Kidney (tissue), 14 donors: ENCODE results near the gene TBC1D32. TPM values are rescaled to one million over a fixed set of nuclear protein-coding genes. Genes with fewer than 3 reads are reported as not detected.
A peak's percentile ranks its signal among the peaks of the same experiment; 100 is the strongest.

Experiments used
- DNase-seq, 5 donors: peaks; one replicate each; pipeline ENCODE4 v3.0.0-alpha.2; 2013 to 2020
- FAIRE-seq: peaks from 2 replicates; lab custom pipeline; 2012; peaks lifted over from hg19 to GRCh38; lab: Jason Lieb, UNC
- H3K27ac ChIP-seq, 2 donors: one replicate each; pipeline ENCODE4 v1.7.0; 2013; ENCODE audit warnings: low read depth in 2 of 2, low read length in 2 of 2, inconsistent platforms in 1 of 2
- H3K27me3 ChIP-seq: one replicate; pipeline ENCODE4 v1.7.1; 2013; ENCODE audit warnings: low read length, inconsistent platforms; ENCODE audit not compliant: control insufficient read depth, insufficient read depth
- H3K36me3 ChIP-seq, 3 donors: one replicate each; pipeline versions ENCODE4 v1.7.0 to v1.7.1; 2013; ENCODE audit warnings: low read length in 3 of 3, control low read depth in 1 of 3, inconsistent platforms in 1 of 3; ENCODE audit not compliant: insufficient read depth in 3 of 3, control insufficient read depth in 2 of 3
- H3K4me1 ChIP-seq, 3 donors: one replicate each; pipeline versions ENCODE4 v1.7.0 to v1.7.1; 2013; ENCODE audit warnings: low read length in 3 of 3, inconsistent platforms in 1 of 3, low read depth in 1 of 3; ENCODE audit not compliant: control insufficient read depth in 2 of 3, insufficient read depth in 2 of 3
- H3K4me3 ChIP-seq, 3 donors: one replicate each; pipeline versions ENCODE4 v1.7.0 to v1.8.1; 2013; ENCODE audit warnings: low read length in 3 of 3, control low read depth in 1 of 3, inconsistent platforms in 1 of 3
- H3K9ac ChIP-seq, 3 donors: one replicate each; pipeline versions ENCODE4 v1.7.0 to v1.7.1; 2013; ENCODE audit warnings: low read length in 3 of 3, control low read depth in 1 of 3, inconsistent platforms in 1 of 3
- H3K9me3 ChIP-seq, 3 donors: one replicate each; pipeline versions ENCODE4 v1.7.0 to v1.7.1; 2013; ENCODE audit warnings: low read length in 3 of 3, control low read depth in 1 of 3, inconsistent platforms in 1 of 3; ENCODE audit not compliant: control insufficient read depth in 2 of 3, insufficient read depth in 1 of 3
- intact Hi-C: fragments of 100-400 bp; cut with DNase I; formaldehyde crosslinking; loops from one replicate; pipeline ENCODE4 v1.11.1; 2022
- polyA plus RNA-seq: library from polyadenylated mRNA; stranded (reverse); fragments of 350-450 nt; fragmentation: Illumina TruSeq; extraction: RNeasy Lipid Tissue Mini Kit (QIAGEN cat#74804); gene quantifications from one replicate; pipeline ENCODE4 v1.2.3, GENCODE V29; 2014; ENCODE audit warnings: low read depth, low replicate concordance; ENCODE audit not compliant: insufficient read depth
- total RNA-seq: library from RNA; stranded (reverse); fragmentation: NEBNext Ultra II Directional; extraction: Animal tissue kit (Norgen Biotek cat#: 25700); gene quantifications from one replicate; pipeline ENCODE4 v1.2.1, GENCODE V29; 2021
- TF ChIP-seq, protein P1 (sequence below): IDR thresholded peaks from 3 replicates; pipeline ENCODE4 v1.5.1; 2012; ENCODE audit warnings: mild to moderate bottlenecking, moderate library complexity, borderline replicate concordance; ENCODE audit not compliant: insufficient read depth; ENCODE audit errors: extremely low read depth
- donor health status: control.
- donor health status: control.
- donor health status: control.
- donor health status: control.
- donor health status: control.
- donor health status: DM: yes; HTN: yes; CAD: no.
- donor health status: Normal renal cell carcinoma (clear cell type).

Gene TBC1D32
- total and polyA plus RNA-seq, 2 donors from 2014 or later = 1.9 to 12.4 TPM

DNA sequence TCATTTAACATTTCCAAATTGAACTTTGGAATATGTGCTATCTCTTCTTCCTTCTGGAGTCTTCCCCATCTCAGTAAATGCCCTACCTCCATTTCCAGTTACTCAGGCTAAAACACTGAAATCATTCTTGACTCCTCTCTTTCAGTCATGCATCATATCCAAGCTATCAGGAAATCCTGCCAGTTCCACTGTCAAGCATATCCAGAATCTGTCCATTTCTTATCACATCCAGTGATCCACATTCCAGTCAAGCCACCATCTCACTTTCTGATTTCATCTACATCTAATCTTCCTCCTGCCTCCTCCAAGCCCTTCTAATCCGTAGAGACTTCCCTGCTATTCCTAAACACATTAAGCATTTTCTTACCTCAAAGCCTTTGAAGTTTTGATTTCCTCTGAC, 15.3 kb upstream of the TBC1D32 start:
- intact Hi-C loops = no loop called here
- FAIRE-seq (no peak), DNase-seq (no peak)
- Histone ChIP-seq H3K4me1 (no peaks in the 10 kb centered on the region), H3K36me3 (no peaks in the 10 kb centered on the region), H3K27ac (no peak overlapping the region), H3K27me3 (no peaks in the 10 kb centered on the region), H3K4me3 (no peak overlapping the region), H3K9ac (no peak overlapping the region), H3K9me3 (no peaks in the 10 kb centered on the region)
- TF ChIP-seq, protein P1, sequence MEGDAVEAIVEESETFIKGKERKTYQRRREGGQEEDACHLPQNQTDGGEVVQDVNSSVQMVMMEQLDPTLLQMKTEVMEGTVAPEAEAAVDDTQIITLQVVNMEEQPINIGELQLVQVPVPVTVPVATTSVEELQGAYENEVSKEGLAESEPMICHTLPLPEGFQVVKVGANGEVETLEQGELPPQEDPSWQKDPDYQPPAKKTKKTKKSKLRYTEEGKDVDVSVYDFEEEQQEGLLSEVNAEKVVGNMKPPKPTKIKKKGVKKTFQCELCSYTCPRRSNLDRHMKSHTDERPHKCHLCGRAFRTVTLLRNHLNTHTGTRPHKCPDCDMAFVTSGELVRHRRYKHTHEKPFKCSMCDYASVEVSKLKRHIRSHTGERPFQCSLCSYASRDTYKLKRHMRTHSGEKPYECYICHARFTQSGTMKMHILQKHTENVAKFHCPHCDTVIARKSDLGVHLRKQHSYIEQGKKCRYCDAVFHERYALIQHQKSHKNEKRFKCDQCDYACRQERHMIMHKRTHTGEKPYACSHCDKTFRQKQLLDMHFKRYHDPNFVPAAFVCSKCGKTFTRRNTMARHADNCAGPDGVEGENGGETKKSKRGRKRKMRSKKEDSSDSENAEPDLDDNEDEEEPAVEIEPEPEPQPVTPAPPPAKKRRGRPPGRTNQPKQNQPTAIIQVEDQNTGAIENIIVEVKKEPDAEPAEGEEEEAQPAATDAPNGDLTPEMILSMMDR = no peak

DNA sequence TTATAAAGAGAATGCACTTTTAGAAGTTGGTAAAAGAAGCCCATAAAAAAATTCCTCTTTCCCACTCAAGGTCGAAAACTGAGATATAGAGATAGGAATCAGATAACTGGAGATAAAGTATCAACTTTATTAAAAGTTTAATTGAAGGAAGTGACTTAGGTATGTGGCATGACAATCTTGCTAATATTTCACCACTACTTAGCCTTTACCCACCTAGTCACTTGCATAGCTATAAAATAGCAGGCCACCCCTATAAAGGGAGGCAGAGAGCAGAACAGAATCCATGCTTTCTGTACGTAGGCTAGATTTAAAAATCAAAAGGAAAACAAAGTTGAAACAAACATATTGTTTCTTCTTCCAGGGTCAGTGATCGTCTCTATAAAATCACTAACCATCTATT, 13.2 kb upstream of the TBC1D32 start:
- Histone ChIP-seq H3K9me3 (no peaks in the 10 kb centered on the region), H3K27ac (no peak overlapping the region), H3K4me3 (no peak overlapping the region), H3K4me1 (no peaks in the 10 kb centered on the region), H3K27me3 (no peaks in the 10 kb centered on the region), H3K36me3 (no peaks in the 10 kb centered on the region), H3K9ac (no peak overlapping the region)
- TF ChIP-seq, protein P1 = no peak
- no peak for DNase-seq
- no peak for FAIRE-seq
- intact Hi-C loops = no loop called here

DNA sequence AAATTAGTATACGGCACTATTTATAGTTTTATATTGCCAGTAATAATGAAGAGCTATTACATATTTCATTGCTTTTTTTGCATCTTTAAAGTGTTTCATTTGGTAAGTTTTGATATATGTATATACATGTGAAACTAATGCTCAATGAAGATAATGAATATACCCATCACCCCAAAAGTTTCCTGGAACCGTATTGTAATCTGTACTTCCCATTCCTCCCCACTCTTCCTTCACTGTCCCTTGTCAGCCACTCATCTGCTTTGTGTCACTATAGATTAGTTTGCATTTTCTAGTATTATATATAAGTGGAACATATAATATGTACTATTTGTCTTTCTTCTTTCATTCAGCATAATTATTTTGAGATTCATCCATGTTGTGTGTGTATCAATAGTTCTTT, 10.3 kb upstream of the TBC1D32 start:
- H3K27me3 ChIP-seq = no peaks in the 10 kb centered on the region
- intact Hi-C loops = no loop called here
- peaks cover 0 to under 1% (median 0%) of the 10 kb centered on the region in 3 donors for H3K4me1 ChIP-seq
- no peak for DNase-seq
- no peaks in the 10 kb centered on the region for H3K9me3 ChIP-seq
- no peaks in the 10 kb centered on the region for H3K36me3 ChIP-seq
- H3K4me3 ChIP-seq = no peak overlapping the region
- no peak overlapping the region for H3K27ac ChIP-seq
- TF ChIP-seq, protein P1 = no peak
- no peak overlapping the region for H3K9ac ChIP-seq
- no peak for FAIRE-seq

DNA sequence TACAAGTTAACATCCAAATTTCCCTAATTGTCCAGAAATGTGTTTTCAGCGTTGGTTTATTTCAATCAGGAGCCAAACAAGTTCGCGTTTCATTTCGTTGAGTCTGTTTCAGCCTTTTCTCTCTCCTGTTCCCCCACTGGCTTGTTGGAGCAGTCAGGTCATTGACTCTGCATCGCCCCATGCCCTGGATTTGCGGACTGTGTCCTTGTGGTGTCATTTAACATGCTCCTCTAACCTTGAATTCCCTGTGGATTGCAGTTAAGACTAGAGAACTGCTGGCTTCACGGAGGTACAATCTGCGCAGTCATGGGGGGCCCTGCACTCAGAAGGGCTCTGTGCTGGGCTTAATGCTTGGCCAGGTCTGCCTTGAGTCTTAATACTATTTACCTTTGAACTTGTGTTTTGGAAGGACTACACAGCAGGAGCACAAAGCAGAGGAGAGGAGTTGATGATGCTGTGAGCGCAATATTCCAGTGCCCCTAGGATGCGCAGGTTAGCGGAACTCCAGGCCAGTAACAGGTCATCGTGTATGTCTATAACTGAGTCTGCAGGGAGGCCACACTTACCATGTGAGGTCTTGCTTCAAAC, 5.5 kb upstream of the TBC1D32 start:
- H3K4me1 ChIP-seq = peaks cover 0 to 2% (median 0%) of the 10 kb centered on the region in 3 donors

More for the DNA sequence above, 5.5 kb upstream of the TBC1D32 start:
- H3K36me3 ChIP-seq = no peaks in the 10 kb centered on the region
- H3K27me3 ChIP-seq = no peaks in the 10 kb centered on the region
- H3K27ac ChIP-seq = no peak overlapping the region
- FAIRE-seq (no peak), DNase-seq (peak in 2 of 5 donors; percentile 10 to 12)
- H3K9me3 ChIP-seq = no peaks in the 10 kb centered on the region
- TF ChIP-seq, protein P1 = no peak
- intact Hi-C loops = no loop called here
- no peak overlapping the region for H3K4me3 ChIP-seq
- H3K9ac ChIP-seq = no peak overlapping the region
